Ishikawa (cell line): Measurements from ENCODE around the gene RGMA.

Experiments used
- CREB1 ChIP-seq: IDR thresholded peaks from 2 replicates; pipeline ENCODE4 v1.6.1; 2012; ENCODE audit warnings: low read depth
- EGR1 ChIP-seq: IDR thresholded peaks from 2 replicates; pipeline ENCODE4 v1.6.1; 2012
- EP300 ChIP-seq: IDR thresholded peaks from 2 replicates; pipeline ENCODE4 v1.6.1; 2012; ENCODE audit warnings: borderline replicate concordance
- FOXM1 ChIP-seq: IDR thresholded peaks from 2 replicates; pipeline ENCODE4 v1.6.1; 2012; ENCODE audit warnings: low read depth, borderline replicate concordance
- MAX ChIP-seq: IDR thresholded peaks from 2 replicates; pipeline ENCODE4 v1.6.1; 2012
- NFIC ChIP-seq: IDR thresholded peaks from 2 replicates; pipeline ENCODE4 v1.6.1; 2012
- RAD21 ChIP-seq: IDR thresholded peaks from 2 replicates; pipeline ENCODE4 v1.6.1; 2012; ENCODE audit warnings: low read depth
- REST ChIP-seq: IDR thresholded peaks from 2 replicates; pipeline ENCODE4 v1.6.1; 2012; ENCODE audit warnings: low read depth, mild to moderate bottlenecking
- TAF1 ChIP-seq: IDR thresholded peaks from 2 replicates; pipeline ENCODE4 v1.6.1; 2012; ENCODE audit warnings: low read depth, mild to moderate bottlenecking
- TCF12 ChIP-seq: IDR thresholded peaks from 2 replicates; pipeline ENCODE4 v1.6.1; 2012; ENCODE audit warnings: low read depth
- TEAD4 ChIP-seq: IDR thresholded peaks from 2 replicates; pipeline ENCODE4 v1.6.1; 2012
- YY1 ChIP-seq: IDR thresholded peaks from 2 replicates; pipeline ENCODE4 v1.6.1; 2012; ENCODE audit warnings: low read depth
- ZBTB7A ChIP-seq: IDR thresholded peaks from 2 replicates; pipeline ENCODE4 v1.6.1; 2012; ENCODE audit warnings: low read depth
- TF ChIP-seq, protein P1 (sequence below): IDR thresholded peaks from 2 replicates; pipeline ENCODE4 v1.6.1; 2012

- no peak for TF ChIP-seq REST
- no peak for TF ChIP-seq YY1
- TF ChIP-seq FOXM1, result no peak
- TF ChIP-seq EGR1, result no peak
- no peak for TF ChIP-seq TAF1
- TF ChIP-seq EP300, result no peak
- TF ChIP-seq MAX, result no peak
- TF ChIP-seq RAD21, result no peak
- TF ChIP-seq CREB1, result no peak
- TF ChIP-seq ZBTB7A, result no peak
- no peak for TF ChIP-seq TCF12
- TF ChIP-seq NFIC, result no peak
- TF ChIP-seq, protein P1, sequence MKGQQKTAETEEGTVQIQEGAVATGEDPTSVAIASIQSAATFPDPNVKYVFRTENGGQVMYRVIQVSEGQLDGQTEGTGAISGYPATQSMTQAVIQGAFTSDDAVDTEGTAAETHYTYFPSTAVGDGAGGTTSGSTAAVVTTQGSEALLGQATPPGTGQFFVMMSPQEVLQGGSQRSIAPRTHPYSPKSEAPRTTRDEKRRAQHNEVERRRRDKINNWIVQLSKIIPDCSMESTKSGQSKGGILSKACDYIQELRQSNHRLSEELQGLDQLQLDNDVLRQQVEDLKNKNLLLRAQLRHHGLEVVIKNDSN, result no peak
- TF ChIP-seq TEAD4, result no peak
Observed at GRCh38 chr15:93046120-93046519, 42.9 kb downstream of the RGMA start.
